Renal cortex interstitium (tissue), 3 donors: ENCODE data around the gene ZNF658. TPM values are rescaled to one million over a fixed set of nuclear protein-coding genes. Genes with fewer than 3 reads are reported as not detected.

Source experiments
- polyA plus RNA-seq, 3 donors: library from polyadenylated mRNA; unstranded; fragments of 120-200 nt; gene quantifications; one replicate each; pipeline ENCODE4 v1.2.1, GENCODE V29; 2013; ENCODE audit not compliant: insufficient read length in 3 of 3

ZNF658 gene
- polyA plus RNA-seq, 3 donors: 7.8 to 10.8 (median 8.4) TPM

Other genes starting within 250 kb of the ZNF658 start
- not detected for gene SPATA31A3, start 91.8 kb downstream of the ZNF658 start, polyA plus RNA-seq